Dermis blood vessel endothelial cell (primary cell): ENCODE results near the gene HSDL1. TPM values are rescaled to one million over a fixed set of nuclear protein-coding genes. Genes with fewer than 3 reads are reported as not detected.

ENCODE experiments used
- DNase-seq: peaks from one replicate; pipeline ENCODE4 v3.0.0; 2010
- total RNA-seq: library from RNA; depleted of rRNA; stranded (reverse); fragments of >200 nt; gene quantifications from 2 replicates; pipeline ENCODE4 v1.2.3, GENCODE V29; 2014

HSDL1 gene
- total RNA-seq, 1 donor from 2014 or later = 32.0 TPM

GRCh38 chr16:84176192-84177053 is 31.4 kb upstream of the HSDL1 start:
- no peak for DNase-seq

GRCh38 chr16:84175350-84176081 is 30.5 kb upstream of the HSDL1 start:
- DNase-seq = peak; percentile 65

GRCh38 chr16:84174396-84174795 is 29.4 kb upstream of the HSDL1 start:
- no peak for DNase-seq

GRCh38 chr16:84169765-84170310 is 24.9 kb upstream of the HSDL1 start:
- no peak for DNase-seq

DNA sequence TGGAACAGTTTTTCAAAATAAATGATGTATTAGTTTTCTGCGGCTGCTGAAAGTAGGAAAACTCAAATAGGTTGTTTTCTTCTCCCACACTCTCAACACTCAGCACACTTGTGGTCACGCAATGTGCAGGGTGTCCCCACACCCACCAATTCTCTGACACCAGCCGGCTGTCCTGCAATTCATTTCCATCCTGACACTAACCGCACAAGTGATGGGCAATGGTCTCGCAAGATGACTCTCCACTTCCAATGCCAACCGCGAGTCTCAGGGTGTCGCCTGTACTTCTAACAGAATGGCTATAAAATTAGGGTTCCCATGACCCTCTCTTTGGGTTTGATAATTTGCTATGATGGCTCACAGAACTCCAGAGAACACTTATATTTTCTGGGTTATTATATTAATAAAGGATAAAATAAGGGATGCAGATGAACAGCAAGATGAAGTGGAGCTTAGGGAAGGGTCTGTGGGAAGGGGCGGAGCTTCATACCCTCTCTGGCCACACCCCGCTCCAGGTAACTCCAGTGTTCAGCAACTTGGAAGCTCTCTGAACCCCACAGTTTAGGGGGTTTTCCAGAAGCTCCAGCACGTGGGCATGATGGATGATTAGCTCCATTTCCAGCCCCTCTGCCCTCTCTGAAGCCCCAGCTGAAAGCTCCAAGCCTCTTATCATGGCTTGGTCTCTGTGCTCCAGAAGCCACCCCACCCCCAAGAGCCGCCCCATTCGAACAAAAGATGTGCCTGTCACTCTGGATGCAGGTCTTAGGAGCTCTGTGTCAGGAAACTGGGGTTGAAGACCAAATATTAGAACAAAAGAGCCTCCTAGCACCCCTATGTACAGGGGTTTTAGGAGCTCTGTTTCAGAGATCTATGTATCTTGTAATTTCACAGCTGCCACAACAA is 22.1 kb upstream of the HSDL1 start:
- DNase-seq = no peak

- DNase-seq = no peak
These were observed 20.8 kb upstream of the HSDL1 start for GRCh38 chr16:84165746-84166145.

GRCh38 chr16:84161801-84162200 is 16.8 kb upstream of the HSDL1 start:
- no peak for DNase-seq

DNA sequence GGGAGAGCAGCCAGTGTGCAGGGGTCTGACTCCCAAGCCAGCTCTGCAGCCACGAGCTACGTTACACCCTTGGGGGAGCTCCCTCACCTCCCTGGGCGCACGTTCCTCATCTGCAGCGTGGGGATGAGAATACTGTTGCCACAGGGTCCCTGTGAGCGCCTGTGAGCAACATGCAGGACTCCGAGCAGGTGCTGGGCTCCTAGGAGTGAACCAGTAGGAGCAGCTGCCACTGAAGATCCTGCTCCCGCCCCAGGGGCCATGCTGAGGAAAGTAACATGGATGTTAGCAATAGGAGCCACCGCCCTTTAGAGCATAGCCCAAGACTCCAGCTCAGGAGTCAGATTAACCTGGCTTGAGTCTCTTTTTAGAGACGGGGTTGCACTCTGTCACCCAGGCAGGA is 16.1 kb upstream of the HSDL1 start:
- DNase-seq = no peak

DNA sequence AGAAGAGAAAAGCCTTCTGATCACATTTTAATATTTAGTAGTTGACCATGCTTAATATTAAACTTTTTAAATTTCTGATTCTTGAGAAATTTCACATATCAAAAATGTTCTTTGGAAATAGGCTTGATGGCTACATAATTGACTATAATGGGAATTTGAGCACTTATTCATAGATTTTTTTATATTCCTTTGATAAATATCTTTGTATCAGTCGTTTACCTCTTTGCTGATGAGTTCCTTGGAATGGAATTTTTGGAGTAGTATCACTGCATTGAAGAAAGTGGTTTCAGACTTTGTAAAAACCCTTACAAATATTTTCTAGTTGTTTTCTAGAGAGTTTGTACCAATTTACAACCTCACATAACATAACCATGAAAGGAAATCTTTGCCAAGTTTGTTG is 14.8 kb upstream of the HSDL1 start:
- no peak for DNase-seq

- DNase-seq = no peak
These were observed 14.0 kb upstream of the HSDL1 start for GRCh38 chr16:84159007-84159406.

DNA sequence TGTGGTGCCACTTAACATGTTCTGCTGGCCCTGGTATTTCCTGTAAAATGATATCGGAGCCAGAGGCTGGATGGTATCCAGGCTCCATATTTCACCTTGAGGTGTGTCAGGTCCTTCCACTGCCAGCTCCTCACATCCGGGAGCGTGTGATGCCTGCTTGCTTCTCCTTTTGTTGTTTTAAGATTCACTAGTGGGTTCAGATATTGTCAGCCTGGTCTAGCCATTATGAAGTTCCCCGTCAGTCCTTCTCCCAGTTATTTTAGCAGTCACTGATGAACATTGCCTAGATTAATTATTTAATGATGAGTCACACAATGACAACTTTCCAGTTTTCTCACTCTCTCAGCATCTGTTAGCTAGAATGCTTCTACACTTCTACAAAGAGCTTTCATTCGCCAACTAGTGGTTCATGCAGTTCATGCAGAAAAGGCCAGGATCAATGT is 11.4 kb upstream of the HSDL1 start:
- DNase-seq = no peak

GRCh38 chr16:84155771-84156170 is 10.8 kb upstream of the HSDL1 start:
- no peak for DNase-seq

- DNase-seq = no peak
These were observed 10.2 kb upstream of the HSDL1 start for GRCh38 chr16:84155226-84155625.

DNA sequence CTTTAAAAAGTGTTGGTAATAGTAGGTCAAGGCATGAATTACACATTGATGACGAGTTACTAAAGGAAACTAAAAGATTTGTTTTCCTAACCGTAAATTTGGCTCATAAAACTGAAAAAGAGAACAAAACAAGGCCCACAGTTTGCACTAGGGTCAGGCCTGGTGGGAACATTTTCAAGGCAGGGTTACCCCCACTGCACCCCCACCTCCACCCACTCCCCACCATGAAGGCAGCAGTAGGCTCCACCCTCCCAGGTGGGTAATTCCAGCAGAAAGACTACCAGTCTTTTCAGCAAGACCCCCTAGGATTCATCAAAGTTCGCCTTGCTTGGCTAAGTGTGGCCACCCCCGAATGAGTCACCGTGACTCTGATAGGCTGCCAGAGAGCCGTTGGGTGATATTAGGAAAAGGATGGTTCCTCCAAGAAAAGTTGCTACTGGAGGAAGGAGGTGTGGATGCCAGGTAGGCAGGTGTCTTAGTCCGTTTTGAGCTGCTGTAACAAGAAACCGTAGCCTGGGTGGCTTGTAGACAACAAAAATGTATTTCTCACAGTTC is 8.8 kb upstream of the HSDL1 start:
- no peak for DNase-seq

- no peak for DNase-seq
These were observed 5.9 kb upstream of the HSDL1 start for GRCh38 chr16:84150926-84151325.

DNA sequence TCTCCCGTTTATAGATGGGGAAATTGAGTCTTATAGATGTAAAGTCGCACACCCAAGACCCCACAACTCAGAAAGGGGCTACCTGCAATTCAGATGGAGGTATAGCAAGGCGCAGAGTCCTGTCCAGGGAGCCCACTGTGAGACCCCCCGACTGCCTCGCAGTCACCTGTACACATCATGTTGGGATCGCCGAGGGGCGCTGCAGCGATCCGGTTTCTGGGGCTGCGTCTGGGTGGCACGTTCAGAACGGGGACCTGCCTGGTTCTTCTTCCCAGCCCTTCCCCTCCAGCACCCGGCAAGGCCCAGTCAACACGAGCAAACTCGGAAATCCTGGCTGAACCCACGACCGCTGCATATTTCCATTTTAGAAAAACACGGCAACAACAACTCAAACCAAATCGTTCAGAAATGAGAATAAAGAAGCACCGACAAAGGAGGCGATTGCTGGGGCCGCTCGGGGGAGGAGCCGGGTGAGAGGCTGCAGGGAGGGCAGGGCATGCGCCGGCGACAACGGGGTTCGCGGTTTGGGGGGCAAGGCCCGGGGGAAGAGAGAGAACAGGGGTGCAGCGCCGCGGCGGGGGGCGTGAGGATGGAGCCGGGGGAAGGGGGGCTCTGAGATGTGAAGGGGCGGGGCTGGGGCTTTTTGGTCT is 643 bp downstream of the HSDL1 start:
- DNase-seq = peak; percentile 49

- DNase-seq = peak; percentile 20
These were observed 1.2 kb downstream of the HSDL1 start for GRCh38 chr16:84143784-84144199.

GRCh38 chr16:84143081-84143480 is 1.9 kb downstream of the HSDL1 start:
- no peak for DNase-seq

DNA sequence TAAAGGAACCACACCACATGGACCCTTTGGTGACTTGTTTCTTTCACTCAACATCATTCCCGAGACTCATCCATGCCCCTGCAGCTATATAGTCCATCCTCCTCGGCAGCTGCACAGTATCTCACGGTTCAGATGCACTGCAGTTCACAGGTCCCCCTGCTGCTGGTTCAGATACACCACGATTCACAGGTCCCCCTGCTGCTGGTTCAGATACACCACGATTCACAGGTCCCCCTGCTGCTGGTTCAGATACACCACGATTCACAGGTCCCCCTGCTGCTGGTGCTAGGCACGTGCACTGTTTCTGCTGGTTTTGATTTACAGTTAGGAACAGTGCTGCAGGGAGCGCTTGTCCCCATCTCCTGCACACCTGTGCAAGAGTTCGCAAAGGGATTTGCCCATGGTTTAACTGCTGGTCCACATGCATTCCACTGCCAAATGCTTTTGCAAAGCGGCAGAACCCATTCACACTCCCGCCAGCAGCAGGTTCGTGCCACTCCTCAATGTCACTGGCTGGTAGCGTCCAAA is 3.8 kb downstream of the HSDL1 start:
- peak; percentile 14 for DNase-seq

DNA sequence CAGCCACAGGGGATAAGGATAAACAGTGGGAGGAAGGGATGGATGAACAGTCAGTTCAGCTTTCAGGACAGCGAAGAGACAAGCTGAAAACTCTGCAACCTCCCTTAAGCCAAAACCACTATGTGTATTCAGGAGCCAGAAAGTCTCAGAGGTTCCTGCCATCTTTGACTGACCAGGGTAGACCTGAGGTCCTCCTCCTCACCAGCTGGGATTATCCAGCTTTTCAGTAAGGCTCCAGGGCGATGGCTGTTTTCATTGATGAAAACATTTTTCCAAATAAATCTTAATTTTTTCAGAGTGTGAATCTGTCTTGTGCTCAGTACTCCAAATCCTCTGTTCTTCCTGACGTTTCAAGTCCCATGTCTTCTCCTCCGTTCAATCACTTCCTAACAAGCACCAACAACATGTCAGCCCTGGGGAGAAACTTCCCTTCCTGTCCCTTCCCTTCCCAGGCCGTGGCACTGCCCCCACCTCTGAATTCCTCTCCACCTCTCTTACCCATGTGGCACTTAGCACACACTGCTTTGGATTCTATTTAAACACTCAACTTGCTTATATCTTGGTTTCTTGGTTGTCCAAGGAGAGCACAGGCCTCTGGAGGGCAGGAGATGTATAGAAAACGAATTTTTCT is 5.2 kb downstream of the HSDL1 start:
- DNase-seq = no peak
